Measurements from ENCODE around the gene MLLT3. TPM values are rescaled to one million over a fixed set of nuclear protein-coding genes. Genes with fewer than 3 reads are reported as not detected.

Gene MLLT3
- total and polyA plus RNA-seq, 2 of the 8 experiments (the other 6 are each of a cell fraction or from before 2014, with no cell fraction given) = 5.9 to 9.6 TPM

DNA sequence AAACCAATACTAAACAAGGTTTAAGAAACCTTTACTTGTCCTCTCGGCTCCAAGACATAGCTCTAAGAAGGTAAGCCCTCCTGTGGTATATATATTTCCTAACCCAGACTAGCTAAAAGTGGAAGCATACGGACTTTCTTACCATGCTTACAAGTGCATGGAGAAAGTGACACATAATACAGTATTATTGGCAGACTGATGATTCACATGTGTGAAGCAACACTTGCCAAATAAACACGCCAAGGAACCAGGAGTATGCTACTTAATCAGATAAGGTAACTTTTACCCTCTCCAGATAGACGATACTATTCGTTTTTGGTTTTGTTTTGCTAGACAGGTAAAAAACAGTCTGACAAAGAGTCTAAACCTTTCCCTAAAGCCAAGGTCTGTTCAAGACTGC lies 264.1 kb downstream of the MLLT3 start (continued):
- TF ChIP-seq BACH1 (IDR thresholded peaks at IDR 0.05; ENCODE audit: low read length) = no peak
- TF ChIP-seq, protein P1, sequence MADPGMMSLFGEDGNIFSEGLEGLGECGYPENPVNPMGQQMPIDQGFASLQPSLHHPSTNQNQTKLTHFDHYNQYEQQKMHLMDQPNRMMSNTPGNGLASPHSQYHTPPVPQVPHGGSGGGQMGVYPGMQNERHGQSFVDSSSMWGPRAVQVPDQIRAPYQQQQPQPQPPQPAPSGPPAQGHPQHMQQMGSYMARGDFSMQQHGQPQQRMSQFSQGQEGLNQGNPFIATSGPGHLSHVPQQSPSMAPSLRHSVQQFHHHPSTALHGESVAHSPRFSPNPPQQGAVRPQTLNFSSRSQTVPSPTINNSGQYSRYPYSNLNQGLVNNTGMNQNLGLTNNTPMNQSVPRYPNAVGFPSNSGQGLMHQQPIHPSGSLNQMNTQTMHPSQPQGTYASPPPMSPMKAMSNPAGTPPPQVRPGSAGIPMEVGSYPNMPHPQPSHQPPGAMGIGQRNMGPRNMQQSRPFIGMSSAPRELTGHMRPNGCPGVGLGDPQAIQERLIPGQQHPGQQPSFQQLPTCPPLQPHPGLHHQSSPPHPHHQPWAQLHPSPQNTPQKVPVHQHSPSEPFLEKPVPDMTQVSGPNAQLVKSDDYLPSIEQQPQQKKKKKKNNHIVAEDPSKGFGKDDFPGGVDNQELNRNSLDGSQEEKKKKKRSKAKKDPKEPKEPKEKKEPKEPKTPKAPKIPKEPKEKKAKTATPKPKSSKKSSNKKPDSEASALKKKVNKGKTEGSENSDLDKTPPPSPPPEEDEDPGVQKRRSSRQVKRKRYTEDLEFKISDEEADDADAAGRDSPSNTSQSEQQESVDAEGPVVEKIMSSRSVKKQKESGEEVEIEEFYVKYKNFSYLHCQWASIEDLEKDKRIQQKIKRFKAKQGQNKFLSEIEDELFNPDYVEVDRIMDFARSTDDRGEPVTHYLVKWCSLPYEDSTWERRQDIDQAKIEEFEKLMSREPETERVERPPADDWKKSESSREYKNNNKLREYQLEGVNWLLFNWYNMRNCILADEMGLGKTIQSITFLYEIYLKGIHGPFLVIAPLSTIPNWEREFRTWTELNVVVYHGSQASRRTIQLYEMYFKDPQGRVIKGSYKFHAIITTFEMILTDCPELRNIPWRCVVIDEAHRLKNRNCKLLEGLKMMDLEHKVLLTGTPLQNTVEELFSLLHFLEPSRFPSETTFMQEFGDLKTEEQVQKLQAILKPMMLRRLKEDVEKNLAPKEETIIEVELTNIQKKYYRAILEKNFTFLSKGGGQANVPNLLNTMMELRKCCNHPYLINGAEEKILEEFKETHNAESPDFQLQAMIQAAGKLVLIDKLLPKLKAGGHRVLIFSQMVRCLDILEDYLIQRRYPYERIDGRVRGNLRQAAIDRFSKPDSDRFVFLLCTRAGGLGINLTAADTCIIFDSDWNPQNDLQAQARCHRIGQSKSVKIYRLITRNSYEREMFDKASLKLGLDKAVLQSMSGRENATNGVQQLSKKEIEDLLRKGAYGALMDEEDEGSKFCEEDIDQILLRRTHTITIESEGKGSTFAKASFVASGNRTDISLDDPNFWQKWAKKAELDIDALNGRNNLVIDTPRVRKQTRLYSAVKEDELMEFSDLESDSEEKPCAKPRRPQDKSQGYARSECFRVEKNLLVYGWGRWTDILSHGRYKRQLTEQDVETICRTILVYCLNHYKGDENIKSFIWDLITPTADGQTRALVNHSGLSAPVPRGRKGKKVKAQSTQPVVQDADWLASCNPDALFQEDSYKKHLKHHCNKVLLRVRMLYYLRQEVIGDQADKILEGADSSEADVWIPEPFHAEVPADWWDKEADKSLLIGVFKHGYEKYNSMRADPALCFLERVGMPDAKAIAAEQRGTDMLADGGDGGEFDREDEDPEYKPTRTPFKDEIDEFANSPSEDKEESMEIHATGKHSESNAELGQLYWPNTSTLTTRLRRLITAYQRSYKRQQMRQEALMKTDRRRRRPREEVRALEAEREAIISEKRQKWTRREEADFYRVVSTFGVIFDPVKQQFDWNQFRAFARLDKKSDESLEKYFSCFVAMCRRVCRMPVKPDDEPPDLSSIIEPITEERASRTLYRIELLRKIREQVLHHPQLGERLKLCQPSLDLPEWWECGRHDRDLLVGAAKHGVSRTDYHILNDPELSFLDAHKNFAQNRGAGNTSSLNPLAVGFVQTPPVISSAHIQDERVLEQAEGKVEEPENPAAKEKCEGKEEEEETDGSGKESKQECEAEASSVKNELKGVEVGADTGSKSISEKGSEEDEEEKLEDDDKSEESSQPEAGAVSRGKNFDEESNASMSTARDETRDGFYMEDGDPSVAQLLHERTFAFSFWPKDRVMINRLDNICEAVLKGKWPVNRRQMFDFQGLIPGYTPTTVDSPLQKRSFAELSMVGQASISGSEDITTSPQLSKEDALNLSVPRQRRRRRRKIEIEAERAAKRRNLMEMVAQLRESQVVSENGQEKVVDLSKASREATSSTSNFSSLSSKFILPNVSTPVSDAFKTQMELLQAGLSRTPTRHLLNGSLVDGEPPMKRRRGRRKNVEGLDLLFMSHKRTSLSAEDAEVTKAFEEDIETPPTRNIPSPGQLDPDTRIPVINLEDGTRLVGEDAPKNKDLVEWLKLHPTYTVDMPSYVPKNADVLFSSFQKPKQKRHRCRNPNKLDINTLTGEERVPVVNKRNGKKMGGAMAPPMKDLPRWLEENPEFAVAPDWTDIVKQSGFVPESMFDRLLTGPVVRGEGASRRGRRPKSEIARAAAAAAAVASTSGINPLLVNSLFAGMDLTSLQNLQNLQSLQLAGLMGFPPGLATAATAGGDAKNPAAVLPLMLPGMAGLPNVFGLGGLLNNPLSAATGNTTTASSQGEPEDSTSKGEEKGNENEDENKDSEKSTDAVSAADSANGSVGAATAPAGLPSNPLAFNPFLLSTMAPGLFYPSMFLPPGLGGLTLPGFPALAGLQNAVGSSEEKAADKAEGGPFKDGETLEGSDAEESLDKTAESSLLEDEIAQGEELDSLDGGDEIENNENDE (IDR thresholded peaks at IDR 0.05; ENCODE audit: insufficient replicate concordance, low read length) = no peak
- no peak for TF ChIP-seq TCF12 (IDR thresholded peaks at IDR 0.05; ENCODE audit: low read depth, low read length)

Data from H1 (cell line).